EH (cell line): ENCODE data around the gene FCGR3B.
"Not testable (repeated sequence)": the region's sequence is repeated elsewhere in the genome, so short reads cannot be mapped to it uniquely, and the experiment has no call there.

ENCODE experiments used
- DNase-seq: peaks from one replicate; pipeline ENCODE4 v3.0.0-alpha.2; 2015; ENCODE audit warnings: low read depth

Gene FCGR3B

DNA sequence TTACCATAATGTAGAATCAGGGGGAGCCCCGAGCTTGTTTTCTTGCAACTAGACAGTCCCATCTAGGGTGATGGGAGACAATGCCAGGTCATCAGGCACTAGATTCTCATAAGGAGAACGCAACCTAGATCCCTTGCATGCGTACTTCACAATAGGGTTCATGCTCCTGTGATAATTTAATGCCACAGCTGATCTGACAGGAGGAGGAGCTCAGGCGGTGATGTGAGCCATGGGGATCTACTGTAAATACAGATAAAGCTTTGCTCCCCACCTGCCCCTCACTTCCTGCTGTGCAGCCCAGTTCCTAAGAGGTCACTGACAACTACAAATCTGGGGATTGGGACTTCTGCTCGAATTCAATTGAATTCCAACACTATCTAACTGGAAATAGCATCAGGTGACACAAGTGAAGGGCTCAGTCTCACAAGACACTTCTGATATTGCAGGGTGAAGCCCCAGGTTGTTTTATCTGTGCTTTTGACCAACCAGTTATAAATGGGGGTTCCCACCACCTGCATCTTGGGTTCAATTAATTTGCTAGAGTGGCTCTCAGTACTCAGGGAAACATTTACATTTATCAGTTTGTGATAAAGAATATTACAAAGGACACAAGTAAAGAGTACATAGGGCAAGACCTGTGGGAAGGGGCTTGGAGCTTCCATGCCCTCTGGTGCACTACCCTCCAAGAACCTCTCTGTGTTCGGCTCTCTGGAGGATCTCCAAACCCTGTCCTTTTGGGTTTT, 7.4 kb upstream of the FCGR3B start:
- not testable (repeated sequence) for DNase-seq

DNA sequence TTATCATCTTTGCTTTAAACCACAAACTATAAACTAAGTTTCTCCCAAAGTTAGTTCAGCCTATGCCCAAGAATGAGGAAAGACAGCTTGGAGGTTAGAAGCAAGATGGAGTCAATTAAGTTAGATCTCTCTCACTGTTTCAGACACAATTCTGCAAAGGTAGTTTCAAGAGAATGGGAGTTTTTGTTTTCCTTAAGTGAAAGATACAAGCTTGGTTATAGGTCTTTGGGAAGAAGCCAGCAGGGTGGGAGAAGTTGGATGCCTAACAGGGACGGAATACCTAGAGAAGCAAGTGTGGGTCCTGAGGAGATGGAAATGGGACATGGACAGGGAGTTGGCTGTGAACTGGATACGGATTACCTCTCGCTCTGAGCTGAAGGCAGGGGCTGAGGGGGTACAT, 6.0 kb upstream of the FCGR3B start:
- DNase-seq = not testable (repeated sequence)

DNA sequence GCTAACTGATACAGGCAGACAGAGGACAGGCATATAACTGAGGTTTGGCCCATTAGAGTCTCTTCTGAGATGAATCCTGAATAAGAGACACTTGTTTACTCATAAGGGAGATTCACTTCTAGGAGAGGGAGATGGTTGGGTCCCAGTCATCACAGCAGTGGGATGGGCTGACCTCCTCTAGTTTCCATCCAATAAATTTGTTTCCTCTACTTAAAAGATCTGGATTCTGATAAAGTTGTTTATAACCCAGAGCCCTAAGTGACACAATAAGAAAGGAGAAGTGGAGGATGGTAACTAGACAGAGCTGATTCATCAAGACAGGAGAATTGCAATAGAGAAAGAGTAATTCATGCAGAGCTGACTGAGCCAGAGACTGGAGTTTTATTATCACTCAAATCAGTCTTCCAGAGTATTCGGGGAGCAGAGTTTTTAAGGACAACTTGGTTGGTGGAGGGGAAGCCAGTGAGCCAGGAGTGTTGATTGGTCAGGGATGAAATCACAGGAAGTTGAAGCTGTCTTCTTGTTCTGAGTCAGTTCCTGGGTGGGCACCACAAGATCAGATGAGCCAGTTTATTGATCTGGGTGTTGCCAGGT, 5.3 kb upstream of the FCGR3B start:
- peak; percentile 48 for DNase-seq

DNA sequence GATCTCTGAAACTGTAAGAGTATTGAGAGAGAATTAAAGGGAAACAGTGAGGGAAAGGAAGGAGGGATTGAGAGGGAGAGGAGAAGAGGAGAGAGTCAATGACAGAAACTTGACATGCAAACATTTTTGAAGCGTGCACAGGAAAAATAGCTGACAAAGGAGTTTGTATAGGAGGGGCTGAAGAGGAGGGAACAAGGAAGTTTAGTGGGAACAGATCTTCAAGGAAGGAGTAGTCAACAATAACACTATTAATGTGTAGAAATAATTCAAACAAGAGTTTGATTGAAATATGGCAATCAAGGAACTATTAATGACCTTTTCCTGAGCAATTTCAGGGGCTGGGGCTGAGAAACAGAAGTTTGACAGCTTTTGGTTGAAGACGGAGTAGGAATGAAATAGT, 4.0 kb upstream of the FCGR3B start:
- not testable (repeated sequence) for DNase-seq

DNA sequence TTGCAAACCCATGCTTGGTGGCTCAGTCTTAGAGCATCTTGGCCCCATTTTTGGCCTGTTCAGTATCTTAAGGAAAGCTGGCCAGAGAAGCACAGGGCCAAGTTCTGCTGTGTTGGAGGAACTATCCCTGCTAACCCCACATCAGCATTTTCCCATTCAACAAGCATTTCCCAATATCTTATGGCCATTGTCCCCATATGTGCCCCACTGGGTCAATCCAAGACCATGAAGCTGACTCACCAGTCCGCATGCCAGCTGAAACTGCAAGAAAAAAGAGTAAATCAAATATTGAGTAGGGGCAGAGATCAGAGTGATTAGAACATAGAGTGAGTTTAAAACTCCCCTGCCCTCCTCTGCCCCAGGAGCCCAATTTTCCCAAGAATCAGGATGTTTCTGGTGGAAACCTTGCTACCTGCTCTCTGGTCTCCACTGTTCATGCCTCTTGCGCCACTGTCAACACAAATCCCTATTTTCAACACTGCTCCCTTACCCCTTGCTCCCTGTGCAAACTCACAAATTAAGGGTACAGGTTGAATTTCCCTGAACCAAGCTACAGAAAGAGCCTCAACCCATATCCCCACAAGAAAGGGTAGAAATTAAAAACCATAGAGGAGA, 741 bp downstream of the FCGR3B start:
- not testable (repeated sequence) for DNase-seq

DNA sequence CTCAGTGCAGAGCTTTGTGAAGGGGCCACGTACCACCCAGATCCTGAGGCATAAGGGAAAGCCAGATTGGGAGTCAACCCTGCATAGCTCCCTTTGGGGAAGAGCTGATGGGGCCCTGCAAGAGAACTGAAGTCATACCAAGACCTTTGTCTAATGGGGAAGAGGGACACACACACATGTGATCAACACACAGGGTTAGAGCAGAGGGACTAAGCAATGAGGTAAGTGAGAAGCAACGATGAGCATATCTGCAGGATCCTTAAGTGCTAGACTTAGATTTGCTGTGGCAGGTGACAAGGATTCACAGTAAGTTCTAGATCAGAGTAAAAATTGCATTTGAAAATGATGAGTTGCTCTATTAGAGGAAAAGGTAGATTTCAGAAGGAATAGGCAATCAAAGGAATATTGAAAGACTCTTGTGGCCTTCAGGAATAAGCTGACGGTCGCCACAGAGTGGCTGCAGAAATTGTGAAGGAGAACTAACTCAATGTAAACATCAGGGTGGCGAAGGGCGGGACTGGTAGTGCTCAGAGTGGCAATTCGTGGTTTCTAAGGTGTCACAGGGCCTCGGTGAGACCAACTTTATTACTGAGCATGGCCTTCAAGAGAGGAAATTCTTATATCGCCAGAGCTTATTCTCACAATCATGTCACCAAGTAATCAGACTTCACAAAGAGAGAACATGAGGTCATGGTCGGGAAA, 4.4 kb downstream of the FCGR3B start:
- DNase-seq = not testable (repeated sequence)

DNA sequence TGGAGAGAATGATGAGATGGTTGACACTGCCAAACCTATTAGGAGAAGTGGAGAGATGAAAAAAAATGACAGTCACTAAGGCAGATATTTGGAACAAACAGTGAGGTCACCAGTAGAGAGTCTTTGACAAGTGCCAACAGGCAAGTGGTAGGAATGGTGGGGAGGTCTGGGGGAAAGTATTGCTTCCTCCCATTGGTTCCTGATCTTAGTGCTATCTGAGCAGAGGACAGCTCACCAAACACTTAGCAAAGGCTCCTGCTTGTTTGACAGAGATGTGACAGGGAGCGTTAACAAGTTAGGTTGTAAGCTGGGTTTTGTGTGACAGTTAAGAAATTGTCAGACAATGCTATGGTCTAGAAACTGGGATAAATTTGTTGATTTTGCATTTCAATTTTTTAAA, 6.4 kb downstream of the FCGR3B start:
- not testable (repeated sequence) for DNase-seq

DNA sequence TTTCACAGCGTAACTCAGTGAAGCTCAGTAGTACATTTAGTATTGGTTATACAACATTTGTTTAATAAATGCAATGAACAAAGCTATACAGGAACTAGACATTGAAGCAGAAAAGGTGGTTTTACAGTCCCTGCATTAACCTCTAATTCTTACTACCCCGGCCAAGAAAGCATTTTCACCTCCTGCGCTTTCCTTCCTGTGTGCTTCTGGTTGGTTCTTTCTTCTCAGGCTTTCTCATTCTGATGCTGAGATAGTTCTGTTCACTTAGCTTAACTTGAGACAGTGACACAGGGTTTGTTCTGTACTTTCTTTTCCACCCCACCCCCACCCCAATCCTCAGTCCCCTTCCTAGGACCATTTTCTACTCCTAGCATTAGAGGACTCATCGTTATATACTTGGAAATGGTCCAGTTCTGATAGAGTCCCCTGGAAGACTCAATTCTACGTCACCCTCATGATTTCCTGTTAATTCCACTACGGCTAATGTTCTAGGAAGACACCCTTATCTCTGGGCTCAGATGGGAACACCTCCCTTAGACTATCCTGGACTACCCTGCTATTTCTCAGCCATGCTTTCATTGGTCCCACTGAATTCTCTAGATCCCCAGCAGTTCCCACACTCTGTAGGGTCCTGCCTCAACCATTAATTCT, 7.5 kb downstream of the FCGR3B start:
- not testable (repeated sequence) for DNase-seq

DNA sequence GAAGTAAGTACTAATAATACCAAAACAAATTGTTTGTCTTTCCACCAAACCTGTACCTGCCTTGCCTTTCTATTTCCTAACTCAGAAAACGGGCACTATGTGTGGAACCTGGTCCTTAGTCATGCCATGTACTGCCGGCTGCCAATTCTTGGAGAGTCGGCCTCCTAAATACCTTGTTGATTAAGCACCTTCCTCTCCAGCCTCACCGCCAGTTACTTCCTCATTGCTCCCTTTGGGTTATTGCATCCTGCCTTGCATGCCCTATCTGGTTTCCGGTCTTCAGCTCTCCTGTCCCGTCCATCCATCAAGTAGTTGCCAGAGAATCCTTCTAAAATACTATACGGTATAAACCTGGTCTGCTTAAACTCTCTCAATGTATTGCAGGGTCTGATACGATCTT, 8.9 kb downstream of the FCGR3B start:
- DNase-seq = not testable (repeated sequence)

DNA sequence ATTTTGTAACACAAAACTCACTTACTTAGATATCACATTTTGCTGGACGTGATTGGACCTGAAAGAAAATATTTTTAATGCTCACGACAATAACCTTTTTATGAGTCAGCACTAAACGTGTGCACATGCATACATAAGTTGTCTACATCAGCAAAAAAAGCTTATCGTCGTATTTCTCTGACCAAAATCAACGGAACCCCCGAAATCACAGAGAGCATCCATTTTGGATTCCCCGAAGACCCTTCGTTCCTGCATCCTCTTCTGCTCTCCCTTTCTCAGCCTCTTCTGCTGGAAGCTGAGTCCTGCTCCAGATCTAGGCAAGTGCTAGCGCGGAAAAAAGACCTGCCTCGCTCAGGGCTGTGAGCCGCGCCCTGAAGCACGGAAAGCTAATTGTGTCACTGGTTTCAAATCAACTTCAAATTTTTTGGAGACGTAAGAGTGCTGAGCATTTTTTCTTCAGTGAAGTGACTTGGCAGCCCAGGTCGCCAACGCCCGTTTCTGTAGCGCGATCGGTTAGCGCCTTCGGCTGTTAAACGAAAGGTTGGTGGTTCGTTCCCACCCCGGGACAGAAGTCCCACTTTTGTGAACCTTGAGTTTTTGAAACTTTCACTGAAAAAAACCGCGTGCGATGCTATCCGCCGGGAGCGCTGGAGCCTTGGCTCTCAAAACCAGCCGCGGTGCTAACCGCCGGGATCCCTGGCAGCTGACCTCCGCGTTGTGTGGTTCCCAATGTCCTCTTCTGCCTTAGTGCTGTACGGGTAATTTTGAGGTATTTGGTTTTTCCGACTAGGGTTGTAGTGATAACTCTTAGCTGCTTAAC, 9.6 kb downstream of the FCGR3B start:
- DNase-seq = peak; percentile 80

DNA sequence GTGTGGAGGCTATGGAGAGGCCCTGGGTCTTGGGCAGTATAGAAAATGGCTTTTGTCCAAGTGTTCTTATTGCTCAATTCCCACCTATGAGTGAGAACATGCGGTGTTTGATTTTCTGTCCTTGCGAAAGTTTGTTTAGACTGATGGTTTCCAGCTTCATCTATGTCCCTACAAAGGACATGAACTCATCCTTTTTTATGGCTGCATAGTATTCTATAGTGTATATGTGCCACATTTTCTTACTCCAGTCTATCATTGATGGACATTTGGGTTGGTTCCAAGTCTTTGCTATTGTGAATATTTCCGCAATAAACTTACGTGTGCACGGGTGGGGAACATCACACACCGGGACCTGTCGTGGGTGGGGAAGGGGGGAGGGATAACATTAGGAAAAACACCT, 10.6 kb downstream of the FCGR3B start:
- not testable (repeated sequence) for DNase-seq

DNA sequence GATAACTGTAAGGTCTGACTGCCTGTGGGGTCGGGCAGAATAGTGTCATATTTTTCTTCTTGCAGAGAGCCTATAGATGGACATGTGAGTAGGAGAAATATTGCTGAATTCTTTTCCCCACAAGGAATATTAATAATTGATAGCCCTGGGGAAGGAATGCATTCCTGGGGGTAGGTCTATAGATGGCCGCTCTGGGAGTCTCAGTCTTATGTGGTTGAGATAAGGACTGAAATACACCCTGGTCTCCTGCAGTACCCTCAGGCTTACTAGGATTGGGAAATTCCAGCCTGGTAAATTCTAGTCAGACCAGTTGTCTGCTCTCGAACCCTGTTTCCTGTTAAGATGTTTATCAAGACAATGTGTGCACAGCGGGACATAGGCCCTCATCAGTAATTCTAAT, 12.5 kb downstream of the FCGR3B start:
- DNase-seq = not testable (repeated sequence)

DNA sequence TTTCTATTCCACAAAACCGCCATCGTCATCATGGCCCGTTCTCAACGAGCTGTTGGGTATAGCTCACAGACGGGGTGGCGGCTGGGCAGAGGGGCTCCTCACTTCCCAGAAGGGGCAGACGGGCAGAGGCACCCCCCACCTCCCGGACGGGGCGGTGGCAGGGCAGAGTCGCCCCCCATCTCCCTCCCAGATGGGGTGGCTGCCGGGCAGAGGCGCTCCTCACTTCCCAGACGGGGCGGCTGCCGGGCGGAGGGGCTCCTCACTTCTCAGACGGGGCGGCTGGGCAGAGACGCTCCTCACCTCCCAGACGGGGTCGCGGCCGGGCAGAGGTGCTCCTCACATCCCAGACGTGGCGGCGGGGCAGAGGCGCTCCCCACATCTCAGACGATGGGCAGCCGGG, 14.6 kb downstream of the FCGR3B start:
- not testable (repeated sequence) for DNase-seq

DNA sequence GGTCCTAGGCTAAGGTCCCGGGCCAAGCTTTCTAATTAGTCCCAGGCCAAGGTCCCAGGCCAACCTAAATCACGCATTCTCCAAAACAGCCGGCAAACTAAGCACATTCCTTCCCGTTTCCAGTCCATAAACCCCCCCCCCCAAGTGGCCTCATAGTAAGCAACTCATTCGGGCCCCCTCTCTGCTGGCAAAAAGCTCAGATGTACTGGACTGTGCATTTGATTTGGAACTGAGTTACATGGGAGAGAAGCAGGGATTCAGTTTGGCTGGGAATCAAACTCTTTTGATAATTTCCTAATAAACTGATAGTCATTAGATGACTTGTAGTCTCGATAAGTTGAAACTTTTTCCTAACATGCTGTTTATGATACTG, 17.8 kb downstream of the FCGR3B start:
- DNase-seq = peak; percentile 31

DNA sequence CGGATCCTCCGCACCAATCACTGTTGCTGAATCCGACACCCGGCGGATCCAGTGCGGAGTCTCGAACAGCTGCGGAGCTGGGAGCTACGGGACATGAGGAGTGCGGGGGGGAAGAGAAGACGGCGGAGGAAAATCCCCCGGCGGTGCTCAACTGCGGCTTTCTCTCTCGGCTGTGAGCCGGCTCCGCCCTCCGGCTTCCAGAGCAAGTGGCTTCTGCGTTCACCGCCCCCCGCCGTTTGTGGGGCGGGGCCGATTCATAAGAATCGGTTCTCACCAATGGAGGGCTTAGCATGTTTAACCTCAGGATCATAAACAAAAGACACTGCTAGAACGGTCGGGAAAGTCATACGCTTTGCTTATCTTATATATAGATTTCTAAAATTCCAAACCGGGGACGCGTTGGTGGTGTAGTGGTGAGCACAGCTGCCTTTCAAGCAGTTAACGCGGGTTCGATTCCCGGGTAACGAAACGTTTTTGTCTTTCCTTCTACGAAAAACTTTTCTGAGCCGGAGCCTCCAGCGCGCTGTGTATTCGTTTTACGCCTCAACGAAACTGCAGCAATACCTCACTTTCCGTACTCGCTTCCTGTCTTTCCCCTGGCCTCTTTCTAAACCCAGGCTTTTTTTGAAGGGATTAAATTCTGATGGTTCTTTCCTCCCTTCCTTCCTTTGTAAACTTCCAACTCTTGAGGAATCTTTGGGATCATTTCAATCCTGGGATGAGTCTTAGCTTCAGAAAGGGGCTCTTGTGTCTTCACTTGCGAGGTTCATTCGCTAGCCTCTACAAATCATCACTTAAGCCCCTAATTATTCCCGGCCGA, 18.4 kb downstream of the FCGR3B start:
- DNase-seq = peak; percentile 99

DNA sequence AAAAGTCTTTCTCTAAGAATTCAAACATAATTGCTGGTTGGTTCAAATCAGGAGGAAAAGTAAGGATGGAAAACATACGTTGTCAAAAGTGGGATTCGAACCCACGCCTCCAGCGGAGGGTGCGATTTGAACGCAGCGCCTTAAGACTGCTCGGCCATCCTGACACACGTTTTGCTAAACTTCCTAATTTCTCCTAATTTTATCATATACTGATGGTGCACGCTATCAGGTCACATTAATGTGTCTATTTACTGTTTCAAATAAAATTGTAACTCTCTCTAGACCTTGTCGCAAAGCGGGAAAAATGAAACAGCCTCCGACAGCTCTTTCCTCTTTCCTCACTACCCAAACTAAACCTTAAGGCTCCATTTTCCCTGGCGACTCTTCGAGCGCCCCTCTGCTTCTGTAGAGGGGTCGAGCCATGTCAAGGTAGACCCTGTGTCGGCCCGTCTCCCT, 19.1 kb downstream of the FCGR3B start:
- peak; percentile 71 for DNase-seq

DNA sequence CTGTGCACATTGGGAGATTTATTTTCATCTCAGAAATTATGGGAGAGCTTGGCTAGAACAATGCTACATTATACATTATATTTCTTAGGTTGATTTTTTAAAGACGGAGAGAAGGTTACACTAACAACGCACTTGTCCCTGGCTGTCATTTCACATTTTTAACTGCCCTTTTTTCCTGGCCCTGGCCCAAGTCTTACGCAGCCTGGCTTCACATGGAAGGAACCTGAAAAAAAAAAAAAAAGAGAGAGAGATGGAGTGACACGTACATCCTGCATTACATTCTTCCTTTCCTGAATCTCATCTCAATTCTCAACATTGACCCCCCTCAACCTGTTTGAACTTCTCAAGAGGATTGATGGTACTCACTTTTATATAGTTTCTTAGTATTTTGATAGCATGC, 20.8 kb downstream of the FCGR3B start:
- DNase-seq = not testable (repeated sequence)

DNA sequence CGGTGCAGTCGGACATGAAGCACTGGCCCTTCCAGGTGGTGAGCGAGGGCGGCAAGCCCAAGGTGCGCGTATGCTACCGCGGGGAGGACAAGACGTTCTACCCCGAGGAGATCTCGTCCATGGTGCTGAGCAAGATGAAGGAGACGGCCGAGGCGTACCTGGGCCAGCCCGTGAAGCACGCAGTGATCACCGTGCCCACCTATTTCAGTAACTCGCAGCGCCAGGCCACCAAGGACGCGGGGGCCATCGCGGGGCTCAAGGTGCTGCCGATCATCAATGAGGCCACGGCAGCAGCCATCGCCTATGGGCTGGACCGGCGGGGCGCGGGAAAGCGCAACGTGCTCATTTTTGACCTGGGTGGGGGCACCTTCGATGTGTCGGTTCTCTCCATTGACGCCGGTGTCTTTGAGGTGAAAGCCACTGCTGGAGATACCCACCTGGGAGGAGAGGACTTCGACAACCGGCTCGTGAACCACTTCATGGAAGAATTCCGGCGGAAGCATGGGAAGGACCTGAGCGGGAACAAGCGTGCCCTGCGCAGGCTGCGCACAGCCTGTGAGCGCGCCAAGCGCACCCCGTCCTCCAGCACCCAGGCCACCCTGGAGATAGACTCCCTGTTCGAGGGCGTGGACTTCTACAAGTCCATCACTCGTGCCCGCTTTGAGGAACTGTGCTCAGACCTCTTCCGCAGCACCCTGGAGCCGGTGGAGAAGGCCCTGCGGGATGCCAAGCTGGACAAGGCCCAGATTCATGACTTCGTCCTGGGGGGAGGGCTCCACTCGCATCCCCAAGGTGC, 24.2 kb downstream of the FCGR3B start:
- not testable (repeated sequence) for DNase-seq

DNA sequence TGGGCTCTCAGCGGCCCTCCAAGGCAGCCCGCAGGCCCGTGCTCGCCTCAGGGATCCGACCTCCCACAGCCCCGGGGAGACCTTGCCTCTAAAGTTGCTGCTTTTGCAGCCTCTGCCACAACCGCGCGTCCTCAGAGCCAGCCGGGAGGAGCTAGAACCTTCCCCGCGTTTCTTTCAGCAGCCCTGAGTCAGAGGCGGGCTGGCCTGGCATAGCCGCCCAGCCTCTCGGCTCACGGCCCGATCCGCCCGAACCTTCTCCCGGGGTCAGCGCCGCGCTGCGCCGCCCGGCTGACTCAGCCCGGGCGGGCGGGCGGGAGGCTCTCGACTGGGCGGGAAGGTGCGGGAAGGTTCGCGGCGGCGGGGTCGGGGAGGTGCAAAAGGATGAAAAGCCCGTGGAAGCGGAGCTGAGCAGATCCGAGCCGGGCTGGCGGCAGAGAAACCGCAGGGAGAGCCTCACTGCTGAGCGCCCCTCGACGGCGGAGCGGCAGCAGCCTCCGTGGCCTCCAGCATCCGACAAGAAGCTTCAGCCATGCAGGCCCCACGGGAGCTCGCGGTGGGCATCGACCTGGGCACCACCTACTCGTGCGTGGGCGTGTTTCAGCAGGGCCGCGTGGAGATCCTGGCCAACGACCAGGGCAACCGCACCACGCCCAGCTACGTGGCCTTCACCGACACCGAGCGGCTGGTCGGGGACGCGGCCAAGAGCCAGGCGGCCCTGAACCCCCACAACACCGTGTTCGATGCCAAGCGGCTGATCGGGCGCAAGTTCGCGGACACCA, 25.0 kb downstream of the FCGR3B start:
- DNase-seq = peak; percentile 54
